SK-N-SH (cell line): ENCODE data around the gene MEGF8. TPM values are rescaled to one million over a fixed set of nuclear protein-coding genes. Genes with fewer than 3 reads are reported as not detected.

Source experiments
- CTCF ChIA-PET: fragments of 300-600, 350-600 bp; formaldehyde crosslinking; extraction: SDS; loops from one replicate; lab custom pipeline; 2021; lab: Yijun Ruan, JAX
- POLR2A ChIA-PET: fragments of 350-600 bp; sonication (Branson Sonifier 250); formaldehyde crosslinking; extraction: SDS; loops from one replicate; lab custom pipeline; 2020; ENCODE audit warnings: antibody characterized with exemption, inconsistent platforms; lab: Yijun Ruan, JAX
- DNase-seq: peaks from one replicate; pipeline ENCODE4 v3.0.0; 2012
- H2AFZ ChIP-seq: fragments of 200-600 bp; sonication (generic); 2 replicates; pipeline ENCODE4 v1.8.1; 2016; ENCODE audit warnings: antibody characterized with exemption, mild to moderate bottlenecking, low read depth
- H3F3A ChIP-seq: fragments of 200-600 bp; sonication (generic); replicated peaks from 2 replicates; pipeline ENCODE3; 2016; ENCODE audit warnings: antibody characterized with exemption, mild to moderate bottlenecking; ENCODE audit not compliant: insufficient read depth
- H3K27ac ChIP-seq, 2 experiments: fragments of 200-500 bp in 1 of 2; fragments of 200-600 bp in 1 of 2; sonication (Bioruptor generic) in 1 of 2; sonication (generic), shearing (Covaris generic) in 1 of 2; 2 replicates each; pipeline versions ENCODE4 v1.5.1 to v1.6.1; 2014 to 2016; ENCODE audit warnings: low read depth in 2 of 2, inconsistent platforms in 1 of 2, low read length in 1 of 2, mild to moderate bottlenecking in 1 of 2, mixed read lengths in 1 of 2
- H3K27me3 ChIP-seq: fragments of 200-600 bp; sonication (generic), shearing (Covaris generic); 2 replicates; pipeline ENCODE4 v1.6.1; 2016; ENCODE audit warnings: mixed run types; ENCODE audit not compliant: insufficient read depth
- H3K36me3 ChIP-seq, 2 experiments: fragments of 200-500 bp in 1 of 2; fragments of 200-600 bp in 1 of 2; sonication (Bioruptor generic) in 1 of 2; sonication (generic) in 1 of 2; replicated peaks in 1 of 2; 2 replicates each; pipeline versions ENCODE3 to v1.5.1; 2014 to 2016; ENCODE audit warnings: low read length in 1 of 2, mild to moderate bottlenecking in 1 of 2; ENCODE audit not compliant: insufficient read depth in 2 of 2, control insufficient read depth in 1 of 2
- H3K4me1 ChIP-seq, 2 experiments: fragments of 200-500 bp in 1 of 2; fragments of 200-600 bp in 1 of 2; sonication (Bioruptor generic) in 1 of 2; sonication (generic), shearing (Covaris generic) in 1 of 2; 2 replicates each; pipeline versions ENCODE4 v1.5.1 to v1.6.1; 2014 to 2016; ENCODE audit warnings: low read depth in 1 of 2, low read length in 1 of 2, mixed run types in 1 of 2; ENCODE audit not compliant: insufficient read depth in 2 of 2, control insufficient read depth in 1 of 2
- H3K4me2 ChIP-seq: fragments of 200-600 bp; sonication (generic), shearing (Covaris generic); 2 replicates; pipeline ENCODE4 v1.6.1; 2017; ENCODE audit warnings: mixed run types
- H3K4me3 ChIP-seq, 2 experiments: fragments of 200-500 bp in 1 of 2; fragments of 200-600 bp in 1 of 2; sonication (Bioruptor generic) in 1 of 2; sonication (generic), shearing (Covaris generic) in 1 of 2; 2 replicates each; pipeline versions ENCODE4 v1.5.1 to v1.8.1; 2014 to 2016; ENCODE audit warnings: low read depth in 2 of 2, inconsistent platforms in 1 of 2, low read length in 1 of 2, mild to moderate bottlenecking in 1 of 2, mixed read lengths in 1 of 2, moderate library complexity in 1 of 2
- H3K79me2 ChIP-seq: fragments of 200-600 bp; sonication (generic); 2 replicates; pipeline ENCODE4 v1.8.1; 2017; ENCODE audit warnings: mild to moderate bottlenecking; ENCODE audit not compliant: insufficient read depth
- H3K9ac ChIP-seq: fragments of 200-600 bp; sonication (generic); 2 replicates; pipeline ENCODE4 v1.6.1; 2017; ENCODE audit warnings: mixed run types
- H3K9me2 ChIP-seq: fragments of 200-600 bp; sonication (generic); 2 replicates; pipeline ENCODE4 v1.6.1; 2017; ENCODE audit warnings: mixed run types
- H3K9me3 ChIP-seq: fragments of 200-600 bp; sonication (generic); 2 replicates; pipeline ENCODE4 v1.6.1; 2017; ENCODE audit warnings: mixed run types, mild to moderate bottlenecking, moderate library complexity
- H4K20me1 ChIP-seq: fragments of 200-600 bp; sonication (generic); 2 replicates; pipeline ENCODE4 v1.6.1; 2017; ENCODE audit warnings: mild to moderate bottlenecking, mixed run types; ENCODE audit not compliant: insufficient read depth
- CHD2 ChIP-seq: fragments of 150-350 bp; IDR thresholded peaks from 2 replicates; pipeline ENCODE4 v1.6.1; 2018; ENCODE audit warnings: low read length; ENCODE audit not compliant: partially characterized antibody
- FOSL2 ChIP-seq: IDR thresholded peaks from 2 replicates; pipeline ENCODE4 v1.4.0; 2012; ENCODE audit warnings: low read depth, mild to moderate bottlenecking, moderate library complexity, borderline replicate concordance
- FOXM1 ChIP-seq: IDR thresholded peaks from 2 replicates; pipeline ENCODE4 v1.4.0; 2012; ENCODE audit warnings: low read depth, mild to moderate bottlenecking
- GATA2 ChIP-seq: sonication (generic); formaldehyde crosslinking; IDR thresholded peaks from 2 replicates; pipeline ENCODE4 v1.5.0; 2020; ENCODE audit warnings: mild to moderate bottlenecking, missing genetic modification reagents
- JUND ChIP-seq: IDR thresholded peaks from 2 replicates; pipeline ENCODE4 v1.4.0; 2012
- MAX ChIP-seq: IDR thresholded peaks from 2 replicates; pipeline ENCODE4 v1.4.0; 2012; ENCODE audit warnings: low read depth
- MXI1 ChIP-seq: IDR thresholded peaks from 2 replicates; pipeline ENCODE4 v1.6.1; 2012; ENCODE audit warnings: mild to moderate bottlenecking, low read depth, low read length, improper control_type of control experiment
- POLR2AphosphoS5 ChIP-seq: IDR thresholded peaks from 2 replicates; pipeline ENCODE4 v1.6.1; 2012; ENCODE audit warnings: low read depth, low read length
- RAD21 ChIP-seq: IDR thresholded peaks from 2 replicates; pipeline ENCODE4 v1.6.1; 2012; ENCODE audit warnings: mild to moderate bottlenecking, low read length
- RFX5 ChIP-seq: IDR thresholded peaks from 2 replicates; pipeline ENCODE4 v1.6.1; 2012; ENCODE audit warnings: mild to moderate bottlenecking, improper control_type of control experiment, low read length
- TCF12 ChIP-seq: IDR thresholded peaks from 2 replicates; pipeline ENCODE4 v1.4.0; 2012
- TEAD4 ChIP-seq: IDR thresholded peaks from 2 replicates; pipeline ENCODE4 v1.4.0; 2012; ENCODE audit warnings: mild to moderate bottlenecking, borderline replicate concordance; ENCODE audit not compliant: insufficient read depth
- USF2 ChIP-seq: fragments of 150-350 bp; IDR thresholded peaks from 2 replicates; pipeline ENCODE4 v1.6.1; 2017; ENCODE audit warnings: antibody characterized with exemption, low read length, low read depth, borderline replicate concordance
- YY1 ChIP-seq: IDR thresholded peaks from 2 replicates; pipeline ENCODE4 v1.4.0; 2012; ENCODE audit warnings: low read depth, mild to moderate bottlenecking
- WGBS: methylation state at CpG from one replicate; pipeline ENCODE4 v1.1.6; 2017; ENCODE audit warnings: low lambda C conversion rate; 5-methylcytosine and 5-hydroxymethylcytosine counted together
- polyA plus RNA-seq, 3 experiments: library from polyadenylated mRNA; depleted of rRNA; stranded (reverse); fragments of >200 nt; gene quantifications; 2 replicates each; pipeline ENCODE4 v1.2.3, GENCODE V29; 2012
- TF ChIP-seq, protein P1 (sequence below): fragments of 150-350 bp; IDR thresholded peaks from 2 replicates; pipeline ENCODE4 v1.6.1; 2016; ENCODE audit warnings: mild to moderate bottlenecking, low read depth, low read length
- TF ChIP-seq, protein P2 (sequence below): IDR thresholded peaks from 2 replicates; pipeline ENCODE4 v1.4.0; 2012; ENCODE audit warnings: low read depth, borderline replicate concordance

MEGF8 gene
- polyA plus RNA-seq, 1 of the 3 experiments (the other 2 are of a cell fraction) = 19.1 TPM

- no peaks in the 10 kb centered on the region for H3K27me3 ChIP-seq
- no peak for TF ChIP-seq GATA2
- TF ChIP-seq MAX = no peak
- H3K9me2 ChIP-seq = no peaks in the 10 kb centered on the region
- 0 out of 2 replicates have a peak, but pooled peaks cover 15% of the 10 kb centered on the region for H3K79me2 ChIP-seq
- no peaks in the 10 kb centered on the region for H3K9me3 ChIP-seq
- H3K27ac ChIP-seq = no peak overlapping the region
- H3K4me1 ChIP-seq = no peaks in the 10 kb centered on the region; a peak in 1 of 4 replicates
- H4K20me1 ChIP-seq = no peaks in the 10 kb centered on the region
- H2AFZ ChIP-seq = no peak overlapping the region
- 93% methylated on average over 3 of the region's 3 CpGs for WGBS
- no peak overlapping the region for H3K4me3 ChIP-seq
- no peak overlapping the region for H3K4me2 ChIP-seq
- no peak for DNase-seq
- peaks cover 4 to 9% of the 10 kb centered on the region in 2 experiments for H3K36me3 ChIP-seq
- ChIA-PET POLR2A (no interaction called here), CTCF (interaction anchor here (2.0 kb wide), 1 partner anchor 68 kb away, joined by 6 read pairs; no protein-coding TSS in a partner anchor)
- no peaks in the 10 kb centered on the region for H3F3A ChIP-seq
- H3K9ac ChIP-seq = no peak overlapping the region
Measured at GRCh38 chr19:42333018-42333417, 7.6 kb downstream of the MEGF8 start.

DNA sequence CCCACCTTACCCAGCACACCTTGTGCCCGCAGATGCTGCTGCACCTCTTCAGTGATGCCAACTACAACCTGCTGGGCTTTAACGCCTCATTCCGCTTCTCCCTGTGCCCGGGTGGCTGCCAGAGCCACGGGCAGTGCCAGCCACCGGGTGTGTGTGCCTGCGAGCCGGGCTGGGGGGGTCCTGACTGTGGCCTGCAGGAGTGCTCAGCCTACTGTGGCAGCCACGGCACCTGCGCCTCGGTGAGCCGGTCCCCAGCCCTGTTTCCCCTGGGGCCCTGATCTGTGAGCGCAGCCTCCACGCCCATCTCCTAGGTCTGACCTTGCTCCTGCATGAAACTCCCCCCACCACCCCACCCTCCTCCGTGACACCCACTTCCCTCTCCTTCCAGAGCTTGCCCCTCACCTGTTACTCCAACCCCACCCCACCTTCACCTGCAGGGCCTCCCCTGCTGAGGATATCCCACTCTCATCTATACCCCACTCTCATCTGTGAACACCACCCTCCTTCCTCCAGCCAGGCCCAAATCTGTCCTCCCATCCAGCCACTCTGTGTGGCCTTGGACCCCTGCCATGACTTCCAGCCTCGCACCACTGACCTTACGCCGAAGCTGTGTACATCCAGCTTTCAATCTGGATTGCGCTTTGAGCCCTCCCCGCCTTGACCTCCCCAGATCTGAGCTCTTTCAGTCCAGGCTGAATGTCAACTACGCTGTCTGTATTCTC lies 8.7 kb downstream of the MEGF8 start:
- no peak for TF ChIP-seq TCF12
- TF ChIP-seq GATA2 = no peak
- no peak for TF ChIP-seq RFX5
- TF ChIP-seq FOSL2 = no peak
- no peak for TF ChIP-seq CHD2
- no peak for TF ChIP-seq MXI1
- TF ChIP-seq JUND = no peak
- no peak for TF ChIP-seq FOXM1
- no peak for TF ChIP-seq TEAD4
- TF ChIP-seq, protein P1, sequence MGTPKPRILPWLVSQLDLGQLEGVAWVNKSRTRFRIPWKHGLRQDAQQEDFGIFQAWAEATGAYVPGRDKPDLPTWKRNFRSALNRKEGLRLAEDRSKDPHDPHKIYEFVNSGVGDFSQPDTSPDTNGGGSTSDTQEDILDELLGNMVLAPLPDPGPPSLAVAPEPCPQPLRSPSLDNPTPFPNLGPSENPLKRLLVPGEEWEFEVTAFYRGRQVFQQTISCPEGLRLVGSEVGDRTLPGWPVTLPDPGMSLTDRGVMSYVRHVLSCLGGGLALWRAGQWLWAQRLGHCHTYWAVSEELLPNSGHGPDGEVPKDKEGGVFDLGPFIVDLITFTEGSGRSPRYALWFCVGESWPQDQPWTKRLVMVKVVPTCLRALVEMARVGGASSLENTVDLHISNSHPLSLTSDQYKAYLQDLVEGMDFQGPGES = no peak
- TF ChIP-seq, protein P2, sequence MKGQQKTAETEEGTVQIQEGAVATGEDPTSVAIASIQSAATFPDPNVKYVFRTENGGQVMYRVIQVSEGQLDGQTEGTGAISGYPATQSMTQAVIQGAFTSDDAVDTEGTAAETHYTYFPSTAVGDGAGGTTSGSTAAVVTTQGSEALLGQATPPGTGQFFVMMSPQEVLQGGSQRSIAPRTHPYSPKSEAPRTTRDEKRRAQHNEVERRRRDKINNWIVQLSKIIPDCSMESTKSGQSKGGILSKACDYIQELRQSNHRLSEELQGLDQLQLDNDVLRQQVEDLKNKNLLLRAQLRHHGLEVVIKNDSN = no peak
- TF ChIP-seq USF2 = no peak
- TF ChIP-seq RAD21 = no peak
- no peak for TF ChIP-seq POLR2AphosphoS5
- no peak for TF ChIP-seq YY1
- WGBS = 92% methylated on average over 12 of the region's 21 CpGs
- Histone ChIP-seq H3K9ac (no peak overlapping the region), H2AFZ (no peak overlapping the region), H3K79me2 (0 out of 2 replicates have a peak, but pooled peaks cover 4% of the 10 kb centered on the region), H3K9me3 (no peaks in the 10 kb centered on the region), H3K9me2 (no peaks in the 10 kb centered on the region), H3K4me3 (no peak overlapping the region), H4K20me1 (no peaks in the 10 kb centered on the region), H3K27ac (no peak overlapping the region), H3K27me3 (no peaks in the 10 kb centered on the region), H3K4me2 (no peak overlapping the region), H3K36me3 (peaks cover 8 to 9% of the 10 kb centered on the region in 2 experiments), H3K4me1 (no peaks in the 10 kb centered on the region), H3F3A (no peaks in the 10 kb centered on the region)
- no peak for DNase-seq
- ChIA-PET POLR2A (no interaction called here), CTCF (no interaction called here)
